GOT3 (cell line): ENCODE measurements around the gene ZNF281.

Experiments used
- DNase-seq: peaks from one replicate; lab custom pipeline; 2025; ENCODE audit warnings: mixed read lengths; lab: John Stamatoyannopoulos, UW

ZNF281 gene

GRCh38 chr1:200391747-200392146, 18.1 kb downstream of the ZNF281 start:
- no peak for DNase-seq

DNA sequence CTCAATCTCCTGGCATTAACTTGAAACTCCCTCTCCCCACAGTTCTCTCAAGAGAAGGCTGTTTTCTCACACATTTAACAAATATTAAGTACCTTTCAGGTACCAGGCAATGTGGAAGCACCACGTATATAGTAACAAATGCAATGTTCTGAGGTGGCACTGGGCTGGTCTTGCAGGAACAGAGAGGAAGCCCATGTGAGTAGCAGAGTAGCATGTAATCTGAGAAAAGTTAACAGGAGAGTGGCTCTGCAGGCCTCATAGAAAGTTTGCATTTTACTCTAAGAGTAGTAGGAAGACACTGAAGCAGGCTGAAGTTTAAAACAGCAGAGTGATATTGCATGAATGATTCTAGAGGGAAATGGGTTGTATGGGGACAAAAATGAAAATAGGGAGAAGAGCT, 21.0 kb downstream of the ZNF281 start:
- no peak for DNase-seq

DNA sequence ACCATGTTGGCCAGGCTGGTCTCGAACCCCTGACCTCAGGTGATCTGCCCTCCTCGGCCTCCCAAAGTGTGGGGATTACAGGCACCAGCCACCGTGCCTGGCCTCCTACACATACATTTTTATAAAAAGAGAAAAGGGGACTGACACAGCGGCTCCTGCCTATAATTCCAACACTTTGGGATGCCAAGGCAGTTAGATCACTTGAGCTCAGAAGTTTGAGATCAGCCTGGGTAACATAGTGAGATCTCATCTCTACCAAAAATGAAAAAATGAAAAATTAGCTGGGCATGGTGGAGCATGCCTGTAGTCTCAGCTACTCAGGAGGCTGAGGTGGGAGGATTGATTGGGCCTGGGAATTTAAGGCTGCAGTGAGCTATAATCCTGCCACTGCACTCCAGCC, 23.4 kb downstream of the ZNF281 start:
- no peak for DNase-seq

DNA sequence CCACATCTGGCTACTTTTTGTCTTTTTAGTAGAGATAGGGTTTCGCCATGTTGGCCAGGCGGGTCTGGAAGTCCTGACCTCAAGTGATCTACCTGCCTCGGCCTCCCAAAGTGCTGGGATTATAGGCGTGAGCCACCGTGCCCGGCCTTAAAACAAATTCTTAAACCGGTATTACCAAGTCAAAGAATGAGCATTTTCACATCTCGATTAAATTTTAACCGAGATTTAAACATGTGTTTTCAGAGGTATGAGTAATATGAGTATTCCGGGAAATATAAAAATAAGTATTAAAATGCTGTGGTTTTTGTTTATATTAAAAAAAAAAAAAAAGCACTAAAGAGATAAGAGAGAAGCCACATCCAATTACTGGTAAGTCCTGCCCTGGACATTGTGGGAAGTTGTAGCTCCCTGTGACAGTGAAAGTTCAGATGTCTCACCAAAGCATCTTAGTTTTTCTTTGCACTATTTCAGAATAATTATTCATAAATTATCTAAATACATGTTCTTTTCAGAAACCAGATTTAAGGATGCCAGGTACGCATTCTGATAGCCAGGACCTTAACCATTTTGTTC, 24.9 kb downstream of the ZNF281 start:
- no peak for DNase-seq

DNA sequence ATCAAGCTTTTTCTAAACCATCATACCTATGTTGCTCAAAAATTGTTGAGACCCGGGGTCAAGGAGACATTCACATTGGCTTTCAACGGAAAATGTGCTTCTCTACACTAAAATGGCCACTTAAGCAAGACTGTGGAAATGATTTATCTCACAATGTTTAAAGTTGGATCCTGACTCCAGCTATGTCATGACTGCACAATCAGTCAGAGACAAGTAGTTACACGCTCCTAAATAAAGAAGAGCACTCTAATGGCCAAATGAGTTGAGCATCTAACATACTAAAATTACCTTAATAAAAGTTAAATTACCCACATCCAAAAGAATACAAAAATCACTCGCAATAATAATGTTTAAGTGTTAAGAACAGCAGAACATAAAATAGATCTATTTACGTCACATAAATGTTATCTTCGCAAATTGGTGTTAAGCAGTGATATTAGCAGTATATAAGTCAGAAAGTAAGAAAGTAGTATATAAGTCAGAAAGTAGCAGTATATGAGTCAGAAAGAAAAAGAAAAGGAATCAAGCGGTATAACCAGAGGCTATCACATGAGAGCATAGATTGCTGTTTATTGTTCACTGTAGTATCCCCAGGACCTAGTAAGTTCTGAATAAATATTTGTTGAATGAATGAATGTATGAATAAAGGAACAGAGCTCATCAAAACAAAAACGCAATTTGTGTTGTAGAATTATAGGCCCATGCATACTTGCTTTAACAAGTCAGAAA, 28.4 kb downstream of the ZNF281 start:
- DNase-seq: no peak

- no peak for DNase-seq
Observed at GRCh38 chr1:200380589-200381021, 29.2 kb downstream of the ZNF281 start.

- DNase-seq: no peak
Observed at GRCh38 chr1:200379940-200380588, 29.8 kb downstream of the ZNF281 start.

DNA sequence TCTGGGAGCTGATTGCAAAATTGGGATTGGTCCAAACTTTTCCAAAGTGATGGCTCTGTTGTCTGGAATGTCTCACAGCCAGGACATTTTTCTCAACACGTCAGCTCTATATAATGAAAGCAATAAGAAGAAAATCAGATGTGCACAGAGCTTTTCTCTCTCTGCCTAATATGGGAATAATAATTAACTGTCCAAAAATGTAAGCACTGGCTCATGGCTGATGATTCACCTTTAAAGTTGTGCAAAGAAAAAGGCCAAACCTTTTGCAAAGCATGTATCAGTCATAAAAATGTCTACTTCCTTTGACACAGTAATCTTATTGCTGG, 30.4 kb downstream of the ZNF281 start:
- DNase-seq: no peak

DNA sequence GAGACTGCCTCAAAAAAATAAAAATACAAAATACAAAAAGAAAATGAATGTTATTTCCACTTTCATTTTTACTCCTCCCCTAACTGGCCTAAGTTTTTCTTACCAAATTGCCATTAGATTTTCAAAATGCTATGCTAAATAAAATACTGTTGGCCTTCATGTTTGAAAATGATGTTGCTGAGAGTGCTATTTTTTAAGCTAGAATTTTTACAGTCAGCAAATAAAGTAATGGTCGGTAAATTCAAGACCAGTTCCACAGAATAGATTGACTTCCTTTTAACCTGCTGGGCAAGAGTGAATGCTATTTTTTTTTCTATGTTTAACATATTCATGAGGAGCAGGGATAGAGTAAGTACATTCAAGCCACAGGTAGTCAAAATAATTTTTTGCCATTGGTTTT, 31.7 kb downstream of the ZNF281 start:
- DNase-seq: no peak

- DNase-seq: no peak
Observed at GRCh38 chr1:200376528-200376927, 33.3 kb downstream of the ZNF281 start.

DNA sequence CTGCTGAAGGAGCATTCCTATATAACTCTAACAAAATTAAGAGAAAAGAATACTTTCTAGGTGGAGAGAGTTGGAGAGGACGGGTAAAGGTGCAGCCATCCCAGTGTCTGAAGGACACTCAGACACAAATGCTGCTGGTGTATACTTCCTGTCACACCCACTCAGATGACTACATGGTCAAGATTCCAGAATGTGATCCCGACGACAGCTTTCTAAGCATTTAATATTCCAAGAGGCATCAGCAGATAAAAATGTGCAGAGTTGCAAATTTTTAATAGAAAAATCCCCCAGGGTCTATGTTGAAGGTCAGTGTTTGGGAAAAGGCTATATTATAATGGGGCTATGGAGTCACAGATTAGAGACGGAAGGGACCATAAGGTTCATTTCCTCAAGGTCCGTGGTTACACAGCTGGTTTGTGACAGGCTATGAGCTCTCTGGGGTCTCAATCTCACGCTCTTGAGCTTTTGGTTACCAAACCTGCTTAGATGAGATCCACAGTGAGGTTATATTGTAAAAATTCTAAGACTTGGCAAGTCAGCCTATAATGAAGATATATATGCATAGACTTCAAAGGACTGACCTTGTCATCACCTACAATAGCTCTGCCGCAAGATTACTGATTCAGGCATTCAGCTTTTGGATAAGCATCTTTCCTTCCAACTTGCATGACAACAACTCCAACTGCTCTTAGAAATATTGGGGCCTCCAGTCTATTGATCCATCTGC, 35.1 kb downstream of the ZNF281 start:
- no peak for DNase-seq

- DNase-seq: no peak
Observed at GRCh38 chr1:200373811-200374231, 36.0 kb downstream of the ZNF281 start.

GRCh38 chr1:200372885-200373181, 37.0 kb downstream of the ZNF281 start:
- DNase-seq: no peak

DNA sequence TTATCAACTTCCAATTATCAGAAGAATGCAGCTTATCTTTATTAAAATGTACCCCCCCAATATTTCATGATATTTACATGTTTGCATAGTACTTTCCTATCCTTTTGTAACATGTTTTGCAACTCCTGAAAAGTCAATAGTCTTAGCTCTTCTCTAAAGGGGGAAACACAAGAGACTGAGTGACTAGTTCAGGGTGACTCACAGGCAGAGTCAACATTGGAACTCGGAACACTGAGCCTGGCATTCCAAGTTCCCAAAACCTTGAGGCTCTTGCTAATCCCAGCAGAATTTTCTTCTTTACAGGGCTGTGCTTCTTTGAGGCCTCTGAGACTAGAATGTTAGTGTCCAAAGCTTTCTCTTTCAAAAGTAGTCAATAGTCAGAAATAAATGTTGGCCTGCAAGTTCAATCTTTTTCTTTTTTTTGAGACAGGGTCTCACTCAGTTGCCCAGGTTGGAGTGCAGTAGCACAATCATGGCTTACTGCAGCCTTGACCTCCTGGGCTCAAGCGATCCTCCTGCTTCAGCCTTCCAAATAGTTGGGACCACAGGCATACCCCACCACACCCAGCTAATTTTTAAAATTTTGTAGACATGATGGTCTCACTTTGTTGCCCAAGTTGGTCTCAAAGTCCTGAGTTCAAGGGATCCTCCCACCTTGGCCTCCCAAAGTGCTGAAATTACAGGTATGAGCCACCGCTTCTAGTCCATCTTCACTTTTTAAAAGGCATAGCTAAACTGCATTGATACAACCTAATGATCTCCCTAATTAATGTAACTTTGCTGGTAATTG, 37.5 kb downstream of the ZNF281 start:
- DNase-seq: no peak

DNA sequence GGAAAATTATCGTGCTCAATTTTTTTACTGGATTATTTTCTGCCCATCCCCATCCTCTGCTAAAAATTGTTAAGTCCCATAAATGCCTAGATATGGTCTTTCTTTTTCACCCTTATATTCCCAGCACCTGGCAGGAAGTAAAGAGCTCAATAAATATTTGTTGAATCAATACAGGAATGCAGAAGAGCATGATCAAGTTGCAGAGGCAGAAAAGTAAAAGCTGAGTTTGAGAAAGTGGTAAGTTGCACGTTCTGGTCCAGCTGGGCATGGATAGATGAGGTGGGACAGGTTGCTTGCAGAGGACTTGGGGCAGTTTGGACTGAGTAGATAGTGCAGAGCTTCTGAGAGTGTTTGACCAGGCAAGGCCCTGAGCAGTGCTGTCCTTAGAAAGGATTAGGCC, 40.1 kb downstream of the ZNF281 start:
- no peak for DNase-seq

GRCh38 chr1:200369131-200369530, 40.7 kb downstream of the ZNF281 start:
- no peak for DNase-seq

GRCh38 chr1:200368556-200368955, 41.3 kb downstream of the ZNF281 start:
- no peak for DNase-seq

- DNase-seq: no peak
Observed at GRCh38 chr1:200367841-200368534, 41.8 kb downstream of the ZNF281 start.

DNA sequence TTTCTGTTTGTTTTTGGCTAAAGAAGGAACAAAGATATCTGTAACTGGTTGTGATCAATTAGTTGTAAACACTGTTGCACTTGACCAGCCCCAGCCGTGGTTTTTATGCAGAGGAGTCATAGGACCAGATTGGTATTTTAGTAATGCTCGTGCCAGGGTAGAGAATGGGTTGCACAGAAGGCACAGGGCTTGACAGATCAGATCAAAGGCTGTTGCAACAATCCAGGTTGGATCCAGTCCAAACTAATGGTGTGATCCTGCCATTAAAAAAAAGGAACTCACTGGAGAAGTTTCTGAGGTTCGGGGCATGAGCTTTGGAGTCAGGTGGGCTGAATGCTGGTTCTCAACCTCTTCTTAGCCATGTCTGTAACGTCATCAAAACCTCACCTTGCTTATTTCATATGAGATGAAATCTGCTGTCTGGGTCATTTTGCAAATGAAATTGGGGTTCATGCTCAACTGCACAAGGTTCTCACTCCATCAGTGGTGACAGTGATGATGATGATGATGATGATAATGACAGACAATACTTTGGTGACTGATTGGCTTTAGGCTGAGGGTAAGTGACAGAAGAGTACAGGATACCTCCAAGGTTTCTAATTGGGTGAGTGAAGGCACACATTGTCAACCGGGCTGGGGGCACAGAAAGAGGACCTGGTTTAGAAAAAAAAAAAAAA, 43.1 kb downstream of the ZNF281 start:
- no peak for DNase-seq

- DNase-seq: no peak
Observed at GRCh38 chr1:200365897-200366426, 43.9 kb downstream of the ZNF281 start.

GRCh38 chr1:200364831-200365230, 45.0 kb downstream of the ZNF281 start:
- no peak for DNase-seq
